GM12873 (cell line): ENCODE results near the gene VLDLR.

Source experiments
- CTCF ChIP-seq: IDR thresholded peaks from 2 replicates; pipeline ENCODE4 v1.5.1; 2012; ENCODE audit warnings: low read depth, mild to moderate bottlenecking, moderate library complexity, low read length, control low read depth; ENCODE audit not compliant: insufficient read depth; ENCODE audit errors: missing control alignments

The VLDLR gene

GRCh38 chr9:2597483-2597882 lies 24.1 kb upstream of the VLDLR start:
- no peak for TF ChIP-seq CTCF

- no peak for TF ChIP-seq CTCF
Measured at GRCh38 chr9:2599896-2600295, 21.7 kb upstream of the VLDLR start.

- TF ChIP-seq CTCF = no peak
Measured at GRCh38 chr9:2600307-2600706, 21.3 kb upstream of the VLDLR start.

- no peak for TF ChIP-seq CTCF
Measured at GRCh38 chr9:2601785-2602378, 19.7 kb upstream of the VLDLR start.

GRCh38 chr9:2602704-2603116 lies 18.9 kb upstream of the VLDLR start:
- TF ChIP-seq CTCF = no peak

GRCh38 chr9:2603621-2604020 lies 18.0 kb upstream of the VLDLR start:
- no peak for TF ChIP-seq CTCF

GRCh38 chr9:2605246-2605645 lies 16.3 kb upstream of the VLDLR start:
- TF ChIP-seq CTCF = no peak
